Measurements from ENCODE around the gene ALKBH8. TPM values are rescaled to one million over a fixed set of nuclear protein-coding genes. Genes with fewer than 3 reads are reported as not detected.

The ALKBH8 gene
- total RNA-seq, 1 donor from 2014 or later: 11.8 TPM

DNA sequence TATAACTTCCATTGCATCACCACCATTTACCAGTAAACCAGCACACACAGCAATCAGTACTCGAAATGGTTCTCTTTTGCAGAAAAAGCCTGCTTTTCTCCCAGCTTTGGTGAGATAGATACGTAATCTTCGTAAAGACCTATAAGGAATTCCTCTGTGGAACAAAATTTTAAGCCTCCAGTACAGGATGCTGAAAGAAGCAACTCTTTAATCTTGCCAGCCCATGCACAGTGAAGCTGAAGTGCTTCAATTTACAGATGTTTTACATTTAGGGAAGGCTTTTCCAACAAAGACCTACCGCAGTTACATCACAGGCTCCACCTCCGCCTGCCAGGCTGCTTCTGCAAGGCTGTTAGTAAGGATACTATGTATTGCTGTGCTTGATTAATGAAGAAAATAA lies 27.3 kb upstream of the ALKBH8 start:
- Histone ChIP-seq H3K4me1 (peaks cover 4% of the 10 kb centered on the region), H3K9me3 (ENCODE audit: low read depth) (no peaks in the 10 kb centered on the region), H3K4me3 (no peak overlapping the region), H3K36me3 (no peaks in the 10 kb centered on the region), H3K9ac (no peak overlapping the region), H3K27ac (no peak overlapping the region), H3K4me2 (no peak overlapping the region), H2AFZ (replicated peaks) (no peak overlapping the region), H4K20me1 (ENCODE audit: low read depth) (peaks cover 36% of the 10 kb centered on the region), H3K27me3 (peaks cover 100% of the 10 kb centered on the region), H3K79me2 (ENCODE audit: low read depth) (no peaks in the 10 kb centered on the region), H3F3A (ENCODE audit: low read depth) (peaks cover 22% of the 10 kb centered on the region)
- DNase-seq (ENCODE audit: low spot score): peak; percentile 48
- Mint-ChIP-seq H3K36me3 (no peaks in the 10 kb centered on the region), H3K27me3 (ENCODE audit: insufficient read depth, low read depth) (peaks cover 49% of the 10 kb centered on the region), H3K9me3 (no peaks in the 10 kb centered on the region), H3K4me1 (peaks cover 28% of the 10 kb centered on the region), H3K27ac (no peak overlapping the region), H3K4me3 (peak overlapping the region; percentile 94)
- TF ChIP-seq EZH2 (IDR thresholded peaks at IDR 0.05) (peak; percentile 18), EZH2phosphoT487 (IDR thresholded peaks at IDR 0.05) (no peak)
- TF ChIP-seq, protein P1, sequence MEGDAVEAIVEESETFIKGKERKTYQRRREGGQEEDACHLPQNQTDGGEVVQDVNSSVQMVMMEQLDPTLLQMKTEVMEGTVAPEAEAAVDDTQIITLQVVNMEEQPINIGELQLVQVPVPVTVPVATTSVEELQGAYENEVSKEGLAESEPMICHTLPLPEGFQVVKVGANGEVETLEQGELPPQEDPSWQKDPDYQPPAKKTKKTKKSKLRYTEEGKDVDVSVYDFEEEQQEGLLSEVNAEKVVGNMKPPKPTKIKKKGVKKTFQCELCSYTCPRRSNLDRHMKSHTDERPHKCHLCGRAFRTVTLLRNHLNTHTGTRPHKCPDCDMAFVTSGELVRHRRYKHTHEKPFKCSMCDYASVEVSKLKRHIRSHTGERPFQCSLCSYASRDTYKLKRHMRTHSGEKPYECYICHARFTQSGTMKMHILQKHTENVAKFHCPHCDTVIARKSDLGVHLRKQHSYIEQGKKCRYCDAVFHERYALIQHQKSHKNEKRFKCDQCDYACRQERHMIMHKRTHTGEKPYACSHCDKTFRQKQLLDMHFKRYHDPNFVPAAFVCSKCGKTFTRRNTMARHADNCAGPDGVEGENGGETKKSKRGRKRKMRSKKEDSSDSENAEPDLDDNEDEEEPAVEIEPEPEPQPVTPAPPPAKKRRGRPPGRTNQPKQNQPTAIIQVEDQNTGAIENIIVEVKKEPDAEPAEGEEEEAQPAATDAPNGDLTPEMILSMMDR (IDR thresholded peaks at IDR 0.05): no peak

- no peak for DNase-seq (ENCODE audit: low spot score)
- H3K27me3 Mint-ChIP-seq (ENCODE audit: insufficient read depth, low read depth): peaks cover 55% of the 10 kb centered on the region
- H3K4me1 Mint-ChIP-seq: peaks cover 28% of the 10 kb centered on the region
- no peak overlapping the region for H3K27ac ChIP-seq
- H3K4me3 Mint-ChIP-seq: peak overlapping the region; percentile 94
- no peak overlapping the region for H2AFZ ChIP-seq (replicated peaks)
- TF ChIP-seq, protein P1 (IDR thresholded peaks at IDR 0.05): no peak
- peak; percentile 10 for TF ChIP-seq EZH2 (IDR thresholded peaks at IDR 0.05)
- peak overlapping the region; percentile 75 for H3K4me3 ChIP-seq
- no peaks in the 10 kb centered on the region for H3K9me3 Mint-ChIP-seq
- H3K9me3 ChIP-seq (ENCODE audit: low read depth): no peaks in the 10 kb centered on the region
- H3K27ac Mint-ChIP-seq: no peak overlapping the region
- no peak overlapping the region for H3K9ac ChIP-seq
- no peaks in the 10 kb centered on the region for H3K36me3 Mint-ChIP-seq
- H3K27me3 ChIP-seq: peaks cover 100% of the 10 kb centered on the region
- peak overlapping the region; percentile 91 for H3K4me2 ChIP-seq
- H3K36me3 ChIP-seq: no peaks in the 10 kb centered on the region
- peaks cover 22% of the 10 kb centered on the region for H3F3A ChIP-seq (ENCODE audit: low read depth)
- H4K20me1 ChIP-seq (ENCODE audit: low read depth): peaks cover 36% of the 10 kb centered on the region
- H3K4me1 ChIP-seq: peaks cover 4% of the 10 kb centered on the region
- no peaks in the 10 kb centered on the region for H3K79me2 ChIP-seq (ENCODE audit: low read depth)
Observed at GRCh38 chr11:107592231-107592590, 26.7 kb upstream of the ALKBH8 start.

GRCh38 chr11:107591378-107592230 lies 26.1 kb upstream of the ALKBH8 start:
- Mint-ChIP-seq H3K4me3 (peak overlapping the region; percentile 94), H3K27me3 (ENCODE audit: insufficient read depth, low read depth) (peaks cover 57% of the 10 kb centered on the region), H3K9me3 (no peaks in the 10 kb centered on the region), H3K36me3 (no peaks in the 10 kb centered on the region), H3K4me1 (peaks cover 28% of the 10 kb centered on the region), H3K27ac (no peak overlapping the region)
- no peaks in the 10 kb centered on the region for H3K79me2 ChIP-seq (ENCODE audit: low read depth)
- H3K4me1 ChIP-seq: peaks cover 4% of the 10 kb centered on the region
- H3F3A ChIP-seq (ENCODE audit: low read depth): peaks cover 22% of the 10 kb centered on the region
- peaks cover 36% of the 10 kb centered on the region for H4K20me1 ChIP-seq (ENCODE audit: low read depth)
- peaks cover 100% of the 10 kb centered on the region for H3K27me3 ChIP-seq
- H3K9ac ChIP-seq: no peak overlapping the region
- TF ChIP-seq EZH2 (IDR thresholded peaks at IDR 0.05): peak; percentile 15
- TF ChIP-seq EZH2phosphoT487 (IDR thresholded peaks at IDR 0.05): peak; percentile 55
- TF ChIP-seq, protein P1 (IDR thresholded peaks at IDR 0.05): no peak
- H2AFZ ChIP-seq (replicated peaks): peak overlapping the region; percentile 88
- no peaks in the 10 kb centered on the region for H3K36me3 ChIP-seq
- no peak overlapping the region for H3K27ac ChIP-seq
- H3K4me2 ChIP-seq: peak overlapping the region; percentile 91
- H3K4me3 ChIP-seq: peak overlapping the region; percentile 75
- H3K9me3 ChIP-seq (ENCODE audit: low read depth): no peaks in the 10 kb centered on the region
- DNase-seq (ENCODE audit: low spot score): peak; percentile 68
